Measurements from ENCODE around the gene HMGB4. TPM values are rescaled to one million over a fixed set of nuclear protein-coding genes. Genes with fewer than 3 reads are reported as not detected.

The HMGB4 gene
- total RNA-seq, 4 donors from 2014 or later: not detected

GRCh38 chr1:33903210-33903589 is 39.3 kb downstream of the HMGB4 start:
- no peak for TF ChIP-seq CTCF (IDR thresholded peaks at IDR 0.05; ENCODE audit: low read depth)

DNA sequence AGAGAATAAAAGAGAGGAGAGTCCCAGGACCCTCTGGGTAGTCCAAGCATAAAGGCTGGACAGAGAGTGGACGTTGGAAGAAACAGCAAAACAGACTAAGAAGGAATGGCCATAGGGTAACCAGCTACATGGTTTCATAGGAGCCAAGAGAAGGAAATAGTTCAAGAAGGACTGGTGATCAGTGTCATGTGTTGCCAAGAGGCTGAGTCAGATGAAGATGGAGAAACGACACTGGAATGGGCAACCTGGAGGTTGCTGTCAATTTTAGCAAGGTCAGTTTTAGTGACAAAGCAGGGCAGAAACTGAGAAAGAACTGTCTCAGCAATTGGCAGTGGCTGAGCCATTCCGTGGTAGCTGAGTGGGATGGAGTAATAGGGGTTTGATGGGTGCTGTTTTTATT is 41.4 kb downstream of the HMGB4 start:
- TF ChIP-seq CTCF (IDR thresholded peaks at IDR 0.05; ENCODE audit: low read depth): no peak

GRCh38 chr1:33906156-33906555 is 42.3 kb downstream of the HMGB4 start:
- TF ChIP-seq CTCF (IDR thresholded peaks at IDR 0.05; ENCODE audit: low read depth): no peak

GRCh38 chr1:33908324-33908956 is 44.6 kb downstream of the HMGB4 start:
- TF ChIP-seq CTCF (IDR thresholded peaks at IDR 0.05; ENCODE audit: low read depth): no peak

All from subcutaneous adipose tissue (tissue), 4 donors.